Measurements from ENCODE around the gene DGKI.

- TF ChIP-seq EZH2 (IDR thresholded peaks at IDR 0.05; ENCODE audit: low read length, missing control alignments) = no peak
- TF ChIP-seq, protein P1, sequence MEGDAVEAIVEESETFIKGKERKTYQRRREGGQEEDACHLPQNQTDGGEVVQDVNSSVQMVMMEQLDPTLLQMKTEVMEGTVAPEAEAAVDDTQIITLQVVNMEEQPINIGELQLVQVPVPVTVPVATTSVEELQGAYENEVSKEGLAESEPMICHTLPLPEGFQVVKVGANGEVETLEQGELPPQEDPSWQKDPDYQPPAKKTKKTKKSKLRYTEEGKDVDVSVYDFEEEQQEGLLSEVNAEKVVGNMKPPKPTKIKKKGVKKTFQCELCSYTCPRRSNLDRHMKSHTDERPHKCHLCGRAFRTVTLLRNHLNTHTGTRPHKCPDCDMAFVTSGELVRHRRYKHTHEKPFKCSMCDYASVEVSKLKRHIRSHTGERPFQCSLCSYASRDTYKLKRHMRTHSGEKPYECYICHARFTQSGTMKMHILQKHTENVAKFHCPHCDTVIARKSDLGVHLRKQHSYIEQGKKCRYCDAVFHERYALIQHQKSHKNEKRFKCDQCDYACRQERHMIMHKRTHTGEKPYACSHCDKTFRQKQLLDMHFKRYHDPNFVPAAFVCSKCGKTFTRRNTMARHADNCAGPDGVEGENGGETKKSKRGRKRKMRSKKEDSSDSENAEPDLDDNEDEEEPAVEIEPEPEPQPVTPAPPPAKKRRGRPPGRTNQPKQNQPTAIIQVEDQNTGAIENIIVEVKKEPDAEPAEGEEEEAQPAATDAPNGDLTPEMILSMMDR (conservative IDR thresholded peaks at IDR 0.05 in 1 of 2, IDR thresholded peaks at IDR 0.05 in 1 of 2; ENCODE audit: low read depth in 1 of 2, low read length in 2 of 2) = no peak
Measured at GRCh38 chr7:137590756-137591305, 255.9 kb downstream of the DGKI start.
